Upper lobe of left lung (tissue), 6 donors: ENCODE measurements around the gene TCTN1. TPM values are rescaled to one million over a fixed set of nuclear protein-coding genes. Genes with fewer than 3 reads are reported as not detected.
"Not testable (repeated sequence)": the region's sequence is repeated elsewhere in the genome, so short reads cannot be mapped to it uniquely, and the experiment has no call there.

Experiments used
- ATAC-seq, 2 donors: fragments of 200-7000 bp; cut with Tn5 transposase; one replicate each; pipeline ENCODE4 v1.9.1; 2022; ENCODE audit warnings: mild to moderate bottlenecking in 2 of 2, moderate library complexity in 2 of 2; ENCODE audit not compliant: low FRiP score in 2 of 2
- DNase-seq, 2 donors: peaks; one replicate each; pipeline ENCODE4 v3.0.0-alpha.2; 2019 to 2020
- H3K27ac ChIP-seq, 4 donors: fragments of 200-600 bp; sonication (generic); one replicate each; pipeline ENCODE4 v1.5.1; 2016 to 2019
- H3K27me3 ChIP-seq, 4 donors: fragments of 200-600 bp; sonication (generic); one replicate each; pipeline ENCODE4 v1.5.1; 2017 to 2019
- H3K36me3 ChIP-seq, 4 donors: fragments of 200-600 bp; sonication (generic); one replicate each; pipeline ENCODE4 v1.5.1; 2016 to 2019
- H3K4me1 ChIP-seq, 4 donors: fragments of 200-600 bp; sonication (generic); one replicate each; pipeline ENCODE4 v1.5.1; 2018 to 2019
- H3K4me3 ChIP-seq, 4 donors: fragments of 200-600 bp; sonication (generic); one replicate each; pipeline ENCODE4 v1.5.1; 2017 to 2019; ENCODE audit warnings: mild to moderate bottlenecking in 2 of 4, moderate library complexity in 1 of 4
- H3K9me3 ChIP-seq, 4 donors: fragments of 200-600 bp; sonication (generic); one replicate each; pipeline ENCODE4 v1.5.1; 2018 to 2019
- CTCF ChIP-seq, 6 experiments: fragments of 450-650 bp in 4 of 6; fragments of 200-600 bp in 2 of 6; sonication (generic) in 2 of 6; IDR thresholded peaks; one replicate each; pipeline ENCODE4 v1.5.1; 2016 to 2019; ENCODE audit warnings: antibody characterized with exemption in 6 of 6
- EP300 ChIP-seq, 4 donors: sonication (generic); formaldehyde crosslinking; IDR thresholded peaks; one replicate each; pipeline ENCODE4 v1.5.1; 2017; ENCODE audit warnings: antibody characterized with exemption in 4 of 4, control low read depth in 2 of 4
- POLR2A ChIP-seq, 4 donors: fragments of 450-650 bp; IDR thresholded peaks; one replicate each; pipeline ENCODE4 v1.5.1; 2016 to 2017; ENCODE audit warnings: antibody characterized with exemption in 4 of 4, mild to moderate bottlenecking in 2 of 4
- POLR2AphosphoS5 ChIP-seq, 2 donors: sonication (generic); formaldehyde crosslinking; IDR thresholded peaks; one replicate each; pipeline ENCODE4 v1.5.1; 2017; ENCODE audit warnings: antibody characterized with exemption in 2 of 2
- WGBS, 2 donors: methylation state at CpG; one replicate each; pipeline ENCODE4 v1.1.5; 2017 to 2018; 5-methylcytosine and 5-hydroxymethylcytosine counted together
- total RNA-seq, 6 donors: library from RNA; depleted of rRNA in 4 of 6; stranded (reverse); fragments of >200 nt in 4 of 6; gene quantifications; one replicate each; pipeline versions ENCODE4 v1.1.0 to v1.2.1, GENCODE V29; 2016 to 2021
- donor health status: DM: no; HTN: no; CAD: no; lungs with moderate emphysema.
- donor health status: DM: no; HTN: yes; CAD: no; lungs with severe emphysema.

The TCTN1 gene
- total RNA-seq, 6 donors from 2014 or later: 21.6 to 50.8 (median 42.6) TPM

DNA sequence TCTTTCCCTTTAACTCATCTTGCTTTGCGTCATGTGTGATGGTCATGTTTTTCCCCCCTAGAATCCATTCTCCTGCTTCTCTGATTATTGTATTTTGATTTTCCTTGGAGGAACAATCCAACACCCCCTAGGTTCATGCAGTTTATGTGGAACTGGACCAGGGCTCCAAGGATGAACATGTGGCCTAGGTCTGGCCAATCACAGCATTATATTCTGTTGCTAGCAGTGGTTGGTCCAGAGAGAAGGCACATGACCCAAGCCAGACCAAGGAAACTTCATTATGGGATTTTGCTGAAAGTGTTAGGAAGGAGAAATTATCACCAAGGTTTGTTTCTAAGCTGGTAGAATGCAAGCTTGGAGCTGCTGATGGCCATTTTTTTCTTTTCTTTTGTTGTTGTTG is 23.9 kb upstream of the TCTN1 start:
- DNase-seq (no peak), ATAC-seq (no peak)
- Histone ChIP-seq H3K27ac (peak overlapping the region; percentile 79 to 87 (median 84)), H3K27me3 (no peaks in the 10 kb centered on the region), H3K4me3 (no peak overlapping the region), H3K36me3 (no peaks in the 10 kb centered on the region), H3K9me3 (no peaks in the 10 kb centered on the region), H3K4me1 (peaks cover 23 to 48% (median 31%) of the 10 kb centered on the region in 4 donors)
- no peak for TF ChIP-seq POLR2AphosphoS5 (IDR thresholded peaks at IDR 0.05)
- TF ChIP-seq EP300 (IDR thresholded peaks at IDR 0.05): no peak
- no peak for TF ChIP-seq POLR2A (IDR thresholded peaks at IDR 0.05)
- TF ChIP-seq CTCF (IDR thresholded peaks at IDR 0.05): no peak
- 83 to 100% methylated on average over 1 of the region's 1 CpG for WGBS, 2 donors

GRCh38 chr12:110590806-110591326 is 23.1 kb upstream of the TCTN1 start:
- WGBS, 2 donors: 20 to 42% methylated on average over 3 of the region's 3 CpGs
- TF ChIP-seq EP300 (IDR thresholded peaks at IDR 0.05) (no peak), CTCF (IDR thresholded peaks at IDR 0.05) (no peak), POLR2A (IDR thresholded peaks at IDR 0.05) (peak in 1 of 4 donors; percentile 45), POLR2AphosphoS5 (IDR thresholded peaks at IDR 0.05) (peak in 1 of 2 donors; percentile 24)
- no peak for DNase-seq
- H3K4me1 ChIP-seq: peaks cover 17 to 40% (median 23%) of the 10 kb centered on the region in 4 donors
- H3K4me3 ChIP-seq: no peak overlapping the region
- H3K36me3 ChIP-seq: no peaks in the 10 kb centered on the region
- peak; percentile 76 to 93 for ATAC-seq
- H3K9me3 ChIP-seq: no peaks in the 10 kb centered on the region
- H3K27ac ChIP-seq: peak overlapping the region; percentile 79 to 87 (median 84)
- no peaks in the 10 kb centered on the region for H3K27me3 ChIP-seq

DNA sequence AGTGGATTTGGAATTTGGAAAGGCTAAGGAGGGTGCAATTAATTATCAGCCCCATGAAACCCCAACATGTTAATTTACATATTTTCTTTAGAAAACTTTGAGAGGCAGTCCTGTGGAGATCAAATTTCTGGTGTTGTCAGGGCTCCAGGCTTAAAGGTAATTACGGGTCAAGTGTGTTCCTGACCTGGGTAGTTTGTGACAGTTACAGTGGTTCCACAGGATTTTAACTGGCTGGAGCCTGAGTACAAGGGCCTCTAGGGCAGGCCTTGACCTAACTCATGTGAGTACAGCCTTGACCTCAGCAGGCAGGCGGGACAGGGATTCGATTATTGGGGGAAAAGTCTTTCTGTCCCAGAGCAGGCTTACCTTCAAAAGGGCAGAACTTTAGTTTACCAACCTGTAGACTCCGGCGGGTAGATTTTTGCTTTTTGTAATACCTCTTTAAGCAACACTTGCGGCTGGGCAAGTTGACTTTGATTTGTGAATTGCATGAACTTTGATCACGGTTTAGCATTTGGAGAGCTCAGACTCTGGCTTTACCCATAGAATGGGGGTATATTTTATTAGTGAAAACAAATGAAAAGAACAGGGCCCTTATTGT is 22.4 kb upstream of the TCTN1 start:
- Histone ChIP-seq H3K27me3 (no peaks in the 10 kb centered on the region), H3K9me3 (no peaks in the 10 kb centered on the region), H3K4me3 (no peak overlapping the region), H3K4me1 (peaks cover 17 to 33% (median 21%) of the 10 kb centered on the region in 4 donors), H3K36me3 (no peaks in the 10 kb centered on the region), H3K27ac (peak overlapping the region; percentile 79 to 87 (median 84))
- DNase-seq (peak in 1 of 2 donors; percentile 80), ATAC-seq (peak; percentile 41 to 84)
- no peak for TF ChIP-seq POLR2A (IDR thresholded peaks at IDR 0.05)
- no peak for TF ChIP-seq EP300 (IDR thresholded peaks at IDR 0.05)
- no peak for TF ChIP-seq POLR2AphosphoS5 (IDR thresholded peaks at IDR 0.05)
- TF ChIP-seq CTCF (IDR thresholded peaks at IDR 0.05): no peak
- WGBS, 2 donors: 57 to 77% methylated on average over 7 of the region's 7 CpGs

DNA sequence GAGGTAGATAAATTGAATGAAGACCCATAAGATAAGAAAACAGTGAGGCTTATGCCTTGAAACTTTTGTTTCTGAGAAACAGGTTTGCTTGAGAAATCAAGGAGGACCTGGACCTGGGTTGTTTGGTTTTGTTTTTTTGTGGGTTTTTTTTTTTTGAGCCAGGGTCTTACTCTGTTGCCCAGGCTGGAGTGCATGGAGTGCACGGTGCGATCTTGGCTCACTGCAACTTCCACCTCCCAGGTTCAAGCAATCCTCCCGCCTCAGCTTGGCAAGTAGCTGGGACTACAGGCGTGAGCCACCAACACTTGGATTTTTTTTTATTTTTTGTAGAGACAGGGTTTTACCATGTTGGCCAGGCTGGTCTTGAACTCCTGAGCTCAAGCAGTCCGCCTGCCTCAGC is 21.9 kb upstream of the TCTN1 start:
- WGBS, 2 donors: 63 to 76% methylated on average over 5 of the region's 5 CpGs
- Histone ChIP-seq H3K27ac (peak overlapping the region; percentile 79 to 87 (median 84)), H3K4me3 (no peak overlapping the region), H3K27me3 (no peaks in the 10 kb centered on the region), H3K4me1 (peaks cover 17 to 30% (median 21%) of the 10 kb centered on the region in 4 donors), H3K36me3 (no peaks in the 10 kb centered on the region), H3K9me3 (no peaks in the 10 kb centered on the region)
- no peak for TF ChIP-seq POLR2AphosphoS5 (IDR thresholded peaks at IDR 0.05)
- no peak for TF ChIP-seq POLR2A (IDR thresholded peaks at IDR 0.05)
- TF ChIP-seq CTCF (IDR thresholded peaks at IDR 0.05): no peak
- TF ChIP-seq EP300 (IDR thresholded peaks at IDR 0.05): no peak
- DNase-seq (no peak), ATAC-seq (no peak)

DNA sequence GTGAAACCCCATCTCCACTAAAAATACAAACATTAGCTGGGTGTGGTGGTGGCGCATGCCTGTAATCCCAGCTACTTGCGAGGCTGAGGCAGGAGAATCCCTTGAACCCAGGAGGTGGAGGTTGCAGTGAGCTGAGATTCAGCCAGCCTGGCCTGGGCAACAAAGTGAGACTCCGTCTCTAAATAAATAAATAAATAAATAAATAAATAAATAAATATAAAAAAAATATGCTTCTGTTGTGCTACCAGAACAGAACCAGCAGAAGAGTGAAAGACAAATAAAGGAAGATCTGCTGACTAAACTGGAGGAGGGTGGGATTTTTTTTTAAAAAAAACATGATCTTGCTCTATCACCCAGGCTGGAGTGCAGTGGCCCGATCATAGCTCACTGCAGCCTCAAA is 21.0 kb upstream of the TCTN1 start:
- WGBS, 2 donors: 85 to 89% methylated on average over 4 of the region's 4 CpGs
- not testable (repeated sequence) for ATAC-seq, H3K36me3 ChIP-seq, H3K9me3 ChIP-seq, H3K4me3 ChIP-seq, DNase-seq, H3K27me3 ChIP-seq
- Histone ChIP-seq H3K4me1 (peaks cover 17 to 30% (median 21%) of the 10 kb centered on the region in 4 donors), H3K27ac (peak overlapping the region in 3 of 4 donors; percentile 79 to 87 (median 85))
